Sigmoid colon (tissue), 3 donors: ENCODE measurements around the gene CFD.

Source experiments
- CTCF ChIP-seq, 4 experiments: fragments of 450-650 bp in 3 of 4; fragments of 200-600 bp in 1 of 4; IDR thresholded peaks; one replicate each; pipeline ENCODE4 v1.5.1; 2016 to 2019; ENCODE audit warnings: antibody characterized with exemption in 4 of 4, mild to moderate bottlenecking in 3 of 4, moderate library complexity in 2 of 4
- POLR2A ChIP-seq, 2 donors: fragments of 450-650 bp; IDR thresholded peaks; one replicate each; pipeline ENCODE4 v1.6.1; 2016; ENCODE audit warnings: antibody characterized with exemption in 2 of 2, mild to moderate bottlenecking in 2 of 2, moderate library complexity in 2 of 2

- no peak for TF ChIP-seq POLR2A (IDR thresholded peaks at IDR 0.05)
- no peak for TF ChIP-seq CTCF (IDR thresholded peaks at IDR 0.05)
Measured at GRCh38 chr19:887599-887998, 28.1 kb downstream of the CFD start.
